ENCODE measurements around the gene TFDP1. TPM values are rescaled to one million over a fixed set of nuclear protein-coding genes. Genes with fewer than 3 reads are reported as not detected.

TFDP1 gene
- total RNA-seq, 5 donors from 2014 or later (not counting 1 experiment from before 2014, with no cell fraction given) = 25.8 to 38.3 (median 34.1) TPM

- no peaks in the 10 kb centered on the region for H3K9me3 ChIP-seq
- Mint-ChIP-seq H3K36me3 (peaks cover 32% of the 10 kb centered on the region), H3K27ac (no peak overlapping the region), H3K4me1 (peaks cover 6 to 11% (median 10%) of the 10 kb centered on the region in 3 donors), H3K9me3 (no peaks in the 10 kb centered on the region), H3K4me3 (no peak overlapping the region), H3K27me3 (no peaks in the 10 kb centered on the region)
- H3K27me3 ChIP-seq (replicated peaks in 1 of 2; ENCODE audit: control insufficient read depth in 2 of 2, extremely low read depth in 1 of 2, insufficient read depth in 2 of 2, low read length in 1 of 2) = no peaks in the 10 kb centered on the region
- no peak for ATAC-seq (replicated peaks in 1 of 4)
- POLR2A ChIA-PET = no interaction called here
- no peaks in the 10 kb centered on the region for H3K4me1 ChIP-seq (ENCODE audit: control insufficient read depth in 1 of 2, extremely low read depth in 1 of 2, insufficient read depth in 2 of 2, low read length in 2 of 2)
- no peak overlapping the region for H3K27ac ChIP-seq (ENCODE audit: low read length)
- CTCF ChIA-PET = no interaction called here
- peak in 1 of 35 experiments; percentile 12 for DNase-seq
- H3K4me3 ChIP-seq (ENCODE audit: control insufficient read depth in 1 of 2, extremely low read depth in 1 of 2, low read length in 1 of 2) = no peak overlapping the region
- peaks cover 9 to 11% of the 10 kb centered on the region in 2 donors for H3K36me3 ChIP-seq (ENCODE audit: control insufficient read depth in 2 of 2, extremely low read depth in 1 of 2, insufficient read depth in 1 of 2, low read length in 1 of 2)
- 100% methylated on average over 1 of the region's 8 CpGs for WGBS (ENCODE audit: insufficient coverage)
Observed at GRCh38 chr13:113595131-113595530, 10.6 kb downstream of the TFDP1 start.

GRCh38 chr13:113596321-113597200 lies 12.0 kb downstream of the TFDP1 start:
- CTCF ChIA-PET = no interaction called here
- no peak overlapping the region for H3K27ac ChIP-seq (ENCODE audit: low read length)
- Mint-ChIP-seq H3K4me3 (no peak overlapping the region), H3K27ac (no peak overlapping the region), H3K4me1 (peaks cover 2 to 11% (median 6%) of the 10 kb centered on the region in 3 donors), H3K27me3 (no peaks in the 10 kb centered on the region), H3K36me3 (peaks cover 29% of the 10 kb centered on the region), H3K9me3 (no peaks in the 10 kb centered on the region)
- no peaks in the 10 kb centered on the region for H3K27me3 ChIP-seq (replicated peaks in 1 of 2; ENCODE audit: control insufficient read depth in 2 of 2, extremely low read depth in 1 of 2, insufficient read depth in 2 of 2, low read length in 1 of 2)
- H3K36me3 ChIP-seq (ENCODE audit: control insufficient read depth in 2 of 2, extremely low read depth in 1 of 2, insufficient read depth in 1 of 2, low read length in 1 of 2) = peaks cover 9 to 11% of the 10 kb centered on the region in 2 donors
- DNase-seq (peak in 1 of 35 experiments; percentile 15), ATAC-seq (replicated peaks in 1 of 4) (no peak)
- H3K9me3 ChIP-seq = no peaks in the 10 kb centered on the region
- no peak overlapping the region for H3K4me3 ChIP-seq (ENCODE audit: control insufficient read depth in 1 of 2, extremely low read depth in 1 of 2, low read length in 1 of 2)
- POLR2A ChIA-PET = no interaction called here
- 97% methylated on average over 18 of the region's 27 CpGs for WGBS (ENCODE audit: insufficient coverage)
- no peaks in the 10 kb centered on the region for H3K4me1 ChIP-seq (ENCODE audit: control insufficient read depth in 1 of 2, extremely low read depth in 1 of 2, insufficient read depth in 2 of 2, low read length in 2 of 2)

GRCh38 chr13:113597391-113598080 lies 13.0 kb downstream of the TFDP1 start:
- POLR2A ChIA-PET = no interaction called here
- WGBS (ENCODE audit: insufficient coverage) = 91% methylated on average over 22 of the region's 24 CpGs
- H3K4me1 ChIP-seq (ENCODE audit: control insufficient read depth in 1 of 2, extremely low read depth in 1 of 2, insufficient read depth in 2 of 2, low read length in 2 of 2) = no peaks in the 10 kb centered on the region
- peaks cover 3 to 17% (median 5%) of the 10 kb centered on the region in 3 donors for H3K4me1 Mint-ChIP-seq
- peaks cover 3 to 11% of the 10 kb centered on the region in 2 donors for H3K36me3 ChIP-seq (ENCODE audit: control insufficient read depth in 2 of 2, extremely low read depth in 1 of 2, insufficient read depth in 1 of 2, low read length in 1 of 2)
- no peaks in the 10 kb centered on the region for H3K27me3 ChIP-seq (replicated peaks in 1 of 2; ENCODE audit: control insufficient read depth in 2 of 2, extremely low read depth in 1 of 2, insufficient read depth in 2 of 2, low read length in 1 of 2)
- no peaks in the 10 kb centered on the region for H3K9me3 ChIP-seq
- no peak overlapping the region for H3K27ac ChIP-seq (ENCODE audit: low read length)
- H3K27me3 Mint-ChIP-seq = no peaks in the 10 kb centered on the region
- ATAC-seq (replicated peaks in 1 of 4) (no peak), DNase-seq (peak in 1 of 35 experiments; percentile 14)
- CTCF ChIA-PET = no interaction called here
- H3K4me3 ChIP-seq (ENCODE audit: control insufficient read depth in 1 of 2, extremely low read depth in 1 of 2, low read length in 1 of 2) = no peak overlapping the region
- H3K9me3 Mint-ChIP-seq = no peaks in the 10 kb centered on the region
- H3K36me3 Mint-ChIP-seq = peaks cover 29% of the 10 kb centered on the region
- H3K27ac Mint-ChIP-seq = no peak overlapping the region
- no peak overlapping the region for H3K4me3 Mint-ChIP-seq

- Mint-ChIP-seq H3K27me3 (no peaks in the 10 kb centered on the region), H3K9me3 (no peaks in the 10 kb centered on the region), H3K4me1 (peaks cover 6 to 22% (median 9%) of the 10 kb centered on the region in 3 donors), H3K4me3 (no peak overlapping the region), H3K27ac (no peak overlapping the region), H3K36me3 (peaks cover 29% of the 10 kb centered on the region)
- H3K9me3 ChIP-seq = no peaks in the 10 kb centered on the region
- no peak overlapping the region for H3K27ac ChIP-seq (ENCODE audit: low read length)
- H3K36me3 ChIP-seq (ENCODE audit: control insufficient read depth in 2 of 2, extremely low read depth in 1 of 2, insufficient read depth in 1 of 2, low read length in 1 of 2) = peaks cover 0 to 11% of the 10 kb centered on the region in 2 donors
- ChIA-PET POLR2A (no interaction called here), CTCF (no interaction called here)
- no peaks in the 10 kb centered on the region for H3K27me3 ChIP-seq (replicated peaks in 1 of 2; ENCODE audit: control insufficient read depth in 2 of 2, extremely low read depth in 1 of 2, insufficient read depth in 2 of 2, low read length in 1 of 2)
- no peak overlapping the region for H3K4me3 ChIP-seq (ENCODE audit: control insufficient read depth in 1 of 2, extremely low read depth in 1 of 2, low read length in 1 of 2)
- DNase-seq = no peak
- H3K4me1 ChIP-seq (ENCODE audit: control insufficient read depth in 1 of 2, extremely low read depth in 1 of 2, insufficient read depth in 2 of 2, low read length in 2 of 2) = peaks cover 0 to under 1% of the 10 kb centered on the region in 2 experiments
- ATAC-seq (replicated peaks in 1 of 4) = no peak
- 91% methylated on average over 4 of the region's 5 CpGs for WGBS (ENCODE audit: insufficient coverage)
Observed at GRCh38 chr13:113598081-113598410, 13.5 kb downstream of the TFDP1 start.

GRCh38 chr13:113598481-113598880 lies 13.9 kb downstream of the TFDP1 start:
- peaks cover 29% of the 10 kb centered on the region for H3K36me3 Mint-ChIP-seq
- DNase-seq = peak in 1 of 35 experiments; percentile 19

GRCh38 chr13:113599391-113599790 lies 14.8 kb downstream of the TFDP1 start:
- ChIA-PET POLR2A (no interaction called here), CTCF (no interaction called here)
- no peak overlapping the region for H3K4me3 ChIP-seq (ENCODE audit: control insufficient read depth in 1 of 2, extremely low read depth in 1 of 2, low read length in 1 of 2)
- H3K27ac ChIP-seq (ENCODE audit: low read length) = no peak overlapping the region
- Mint-ChIP-seq H3K4me1 (peaks cover 6 to 24% (median 12%) of the 10 kb centered on the region in 3 donors), H3K9me3 (no peaks in the 10 kb centered on the region), H3K27ac (no peak overlapping the region), H3K27me3 (no peaks in the 10 kb centered on the region), H3K4me3 (no peak overlapping the region), H3K36me3 (peaks cover 29% of the 10 kb centered on the region)
- WGBS (ENCODE audit: insufficient coverage) = 98% methylated on average over 10 of the region's 12 CpGs
- no peak for DNase-seq
- H3K4me1 ChIP-seq (ENCODE audit: control insufficient read depth in 1 of 2, extremely low read depth in 1 of 2, insufficient read depth in 2 of 2, low read length in 2 of 2) = peaks cover 0 to 2% of the 10 kb centered on the region in 2 experiments
- no peaks in the 10 kb centered on the region for H3K27me3 ChIP-seq (replicated peaks in 1 of 2; ENCODE audit: control insufficient read depth in 2 of 2, extremely low read depth in 1 of 2, insufficient read depth in 2 of 2, low read length in 1 of 2)
- H3K9me3 ChIP-seq = no peaks in the 10 kb centered on the region
- no peak for ATAC-seq (replicated peaks in 1 of 4)
- H3K36me3 ChIP-seq (ENCODE audit: control insufficient read depth in 2 of 2, extremely low read depth in 1 of 2, insufficient read depth in 1 of 2, low read length in 1 of 2) = peaks cover 0 to 11% of the 10 kb centered on the region in 2 donors

More at GRCh38 chr13:113598481-113598880, 13.9 kb downstream of the TFDP1 start:
- Histone ChIP-seq H3K9me3 (no peaks in the 10 kb centered on the region), H3K27me3 (replicated peaks in 1 of 2; ENCODE audit: control insufficient read depth in 2 of 2, extremely low read depth in 1 of 2, insufficient read depth in 2 of 2, low read length in 1 of 2) (no peaks in the 10 kb centered on the region), H3K4me1 (ENCODE audit: control insufficient read depth in 1 of 2, extremely low read depth in 1 of 2, insufficient read depth in 2 of 2, low read length in 2 of 2) (peaks cover 0 to 2% of the 10 kb centered on the region in 2 experiments), H3K27ac (ENCODE audit: low read length) (no peak overlapping the region), H3K4me3 (ENCODE audit: control insufficient read depth in 1 of 2, extremely low read depth in 1 of 2, low read length in 1 of 2) (no peak overlapping the region), H3K36me3 (ENCODE audit: control insufficient read depth in 2 of 2, extremely low read depth in 1 of 2, insufficient read depth in 1 of 2, low read length in 1 of 2) (peaks cover 0 to 11% of the 10 kb centered on the region in 2 donors)
- H3K4me1 Mint-ChIP-seq = peaks cover 6 to 24% (median 12%) of the 10 kb centered on the region in 3 donors
- H3K27me3 Mint-ChIP-seq = no peaks in the 10 kb centered on the region
- no peak for ATAC-seq (replicated peaks in 1 of 4)
- CTCF ChIA-PET = no interaction called here
- WGBS (ENCODE audit: insufficient coverage) = 91% methylated on average over 11 of the region's 13 CpGs
- H3K27ac Mint-ChIP-seq = no peak overlapping the region
- no peak overlapping the region for H3K4me3 Mint-ChIP-seq
- H3K9me3 Mint-ChIP-seq = no peaks in the 10 kb centered on the region
- POLR2A ChIA-PET = no interaction called here
